Raji (cell line): Measurements from ENCODE around the gene OMA1.

Source experiments
- POLR2A ChIP-seq: IDR thresholded peaks from 2 replicates; pipeline ENCODE4 v1.6.1; 2011; ENCODE audit warnings: low read depth, low read length, control low read depth; ENCODE audit not compliant: insufficient read depth

The OMA1 gene

GRCh38 chr1:58454385-58454784 is 92.1 kb downstream of the OMA1 start:
- TF ChIP-seq POLR2A, result no peak

- no peak for TF ChIP-seq POLR2A
Measured at GRCh38 chr1:58451560-58452191, 94.8 kb downstream of the OMA1 start.

GRCh38 chr1:58447886-58448285 is 98.6 kb downstream of the OMA1 start:
- no peak for TF ChIP-seq POLR2A

GRCh38 chr1:58447042-58447441 is 99.5 kb downstream of the OMA1 start:
- TF ChIP-seq POLR2A, result no peak

- TF ChIP-seq POLR2A, result no peak
Measured at GRCh38 chr1:58446368-58446767, 100.2 kb downstream of the OMA1 start.

GRCh38 chr1:58443986-58444868 is 102.3 kb downstream of the OMA1 start:
- no peak for TF ChIP-seq POLR2A

- no peak for TF ChIP-seq POLR2A
Measured at GRCh38 chr1:58442114-58442513, 104.4 kb downstream of the OMA1 start.

- TF ChIP-seq POLR2A, result no peak
Measured at GRCh38 chr1:58441699-58442098, 104.8 kb downstream of the OMA1 start.

- no peak for TF ChIP-seq POLR2A
Measured at GRCh38 chr1:58440696-58441095, 105.8 kb downstream of the OMA1 start.

GRCh38 chr1:58439946-58440345 is 106.6 kb downstream of the OMA1 start:
- no peak for TF ChIP-seq POLR2A

GRCh38 chr1:58438468-58438867 is 108.1 kb downstream of the OMA1 start:
- no peak for TF ChIP-seq POLR2A

GRCh38 chr1:58437623-58438022 is 108.9 kb downstream of the OMA1 start:
- no peak for TF ChIP-seq POLR2A

- no peak for TF ChIP-seq POLR2A
Measured at GRCh38 chr1:58436615-58437297, 109.8 kb downstream of the OMA1 start.

GRCh38 chr1:58435376-58435775 is 111.2 kb downstream of the OMA1 start:
- no peak for TF ChIP-seq POLR2A

GRCh38 chr1:58434607-58435006 is 111.9 kb downstream of the OMA1 start:
- TF ChIP-seq POLR2A, result no peak

- no peak for TF ChIP-seq POLR2A
Measured at GRCh38 chr1:58434181-58434580, 112.3 kb downstream of the OMA1 start.
